Stomach (tissue), 19 donors: ENCODE measurements around the gene LAMC2. TPM values are rescaled to one million over a fixed set of nuclear protein-coding genes. Genes with fewer than 3 reads are reported as not detected.
A peak's percentile ranks its signal among the peaks of the same experiment; 100 is the strongest.

Source experiments
- DNase-seq, 2 donors: peaks; one replicate each; pipeline versions ENCODE4 v3.0.0 to v3.0.0-alpha.2; 2013 to 2019
- H3K27ac ChIP-seq, 5 donors: fragments of 200-600 bp in 4 of 5; sonication (generic) in 4 of 5; one replicate each; pipeline ENCODE4 v1.5.1; 2013 to 2019; ENCODE audit warnings: mild to moderate bottlenecking in 1 of 5, moderate library complexity in 1 of 5
- H3K27me3 ChIP-seq, 3 donors: fragments of 200-600 bp; sonication (generic); one replicate each; pipeline ENCODE4 v1.5.1; 2017 to 2019; ENCODE audit warnings: mixed run types in 1 of 3
- H3K36me3 ChIP-seq, 4 donors: fragments of 200-600 bp; sonication (generic); 1 replicate in 3 of 4; 2 replicates in 1 of 4; pipeline ENCODE4 v1.5.1; 2016 to 2019
- H3K4me1 ChIP-seq, 4 donors: fragments of 200-600 bp; sonication (generic); one replicate each; pipeline ENCODE4 v1.5.1; 2016 to 2019
- H3K4me3 ChIP-seq, 4 donors: fragments of 200-600 bp; sonication (generic) in 3 of 4; one replicate each; pipeline ENCODE4 v1.5.1; 2016 to 2019; ENCODE audit warnings: mild to moderate bottlenecking in 1 of 4
- H3K9me3 ChIP-seq, 4 donors: fragments of 200-600 bp; sonication (generic); one replicate each; pipeline ENCODE4 v1.5.1; 2016 to 2019
- CTCF ChIP-seq, 7 experiments: fragments of 450-650 bp in 4 of 7; fragments of 200-600 bp in 3 of 7; sonication (generic) in 3 of 7; IDR thresholded peaks; one replicate each; pipeline ENCODE4 v1.5.1; 2016 to 2019; ENCODE audit warnings: antibody characterized with exemption in 7 of 7, control low read depth in 2 of 7, mild to moderate bottlenecking in 1 of 7
- EP300 ChIP-seq: sonication (generic); formaldehyde crosslinking; IDR thresholded peaks from one replicate; pipeline ENCODE4 v1.6.1; 2017; ENCODE audit warnings: antibody characterized with exemption
- POLR2A ChIP-seq, 4 donors: fragments of 450-650 bp; IDR thresholded peaks; one replicate each; pipeline ENCODE4 v1.6.1; 2016; ENCODE audit warnings: antibody characterized with exemption in 4 of 4, control low read depth in 2 of 4, mild to moderate bottlenecking in 1 of 4, moderate library complexity in 1 of 4
- POLR2AphosphoS5 ChIP-seq, 3 donors: sonication (generic); formaldehyde crosslinking; IDR thresholded peaks; one replicate each; pipeline ENCODE4 v1.6.1; 2016; ENCODE audit warnings: antibody characterized with exemption in 3 of 3
- WGBS, 5 donors: extraction: QIAGEN DNeasy Blood & Tissue Kit in 3 of 5; methylation state at CpG; one replicate each; pipeline versions ENCODE4 v1.1.5 to v1.1.7; 2013 to 2018; 5-methylcytosine and 5-hydroxymethylcytosine counted together
- intact Hi-C: fragments of 100-400 bp; cut with DNase I; formaldehyde crosslinking; loops from one replicate; pipeline ENCODE4 v1.15.1; 2023; ENCODE audit warnings: low total_unique reads
- long read RNA-seq, 10 donors: transcript quantifications; one replicate each; lab custom pipeline, GENCODE V29; 2026
- polyA plus RNA-seq, 3 donors: library from polyadenylated mRNA; stranded (reverse); fragments of 200-250 nt; gene quantifications; one replicate each; pipeline ENCODE4 v1.2.3, GENCODE V29; 2013
- total RNA-seq, 5 donors: library from RNA; depleted of rRNA; stranded (reverse); fragments of >200 nt; gene quantifications; one replicate each; pipeline versions ENCODE4 v1.1.0 to v1.2.3, GENCODE V29; 2014 to 2016
- donor health status: healthy with polysubstance abuse.
- donor health status: Bipolar disorder and iron deficiency.
- donor health status: healthy.

LAMC2 gene
- total RNA-seq (10 to 100 TPM in 4 of 5 donors, 1 to 10 TPM in 1; 5.3 to 21.3 (median 12.7) TPM), polyA plus RNA-seq (10 to 100 TPM in 1 of 3 donors, 1 to 10 TPM in 2; 2.0 to 18.7 (median 4.3) TPM)
- long read RNA-seq, donor 1 = 0 reads
- long read RNA-seq, donor 2, full-length matches to known transcripts = 1 of 10 reads
- long read RNA-seq, donor 2, partial matches to known transcripts = 9 of 10 reads
- long read RNA-seq, donor 2, other reads (novel, unspliced or antisense) = 0 of 10 reads
- long read RNA-seq, donor 3 = 0 reads
- long read RNA-seq, donor 4 = 0 reads
- long read RNA-seq, donor 5 = 0 reads
- long read RNA-seq, donor 6 = 0 reads
- long read RNA-seq, donor 7 = 0 reads
- long read RNA-seq, donor 8 = 0 reads
- long read RNA-seq, donor 9 = 0 reads
- long read RNA-seq, donor 10 = 0 reads

- Histone ChIP-seq H3K27ac (peak within 1 kb of the TSS; percentile 65 to 83 (median 68)), H3K27me3 (peaks cover 0 to 15% (median 0%) of the 10 kb centered on the region in 3 donors), H3K4me3 (peak within 1 kb of the TSS; percentile 40 to 46 (median 44)), H3K4me1 (peaks cover 2 to 16% (median 11%) of the 10 kb centered on the region in 4 donors), H3K9me3 (no peaks in the 10 kb centered on the region), H3K36me3 (no peaks in the 10 kb centered on the region)
- peak; percentile 66 to 91 for DNase-seq
- 0 to 15% (median 7%) methylated on average over 8 to 30 of the region's 30 CpGs for WGBS, 5 donors
- TF ChIP-seq CTCF (IDR thresholded peaks at IDR 0.05) (peak in 2 of 7 experiments; percentile 6 to 23), POLR2A (IDR thresholded peaks at IDR 0.05) (no peak), POLR2AphosphoS5 (IDR thresholded peaks at IDR 0.05) (peak in 2 of 3 donors; percentile 76 to 82), EP300 (no peak)
- intact Hi-C loops = no loop called here
These were observed at the start of gene LAMC2 for GRCh38 chr1:183185941-183186490. Gene LAMC2, plus strand, starts transcription at chr1:183186264. Its CDS starts 89 bp downstream, at chr1:183186353.

GRCh38 chr1:183137782-183138181, 48.3 kb upstream of the LAMC2 start:
- TF ChIP-seq CTCF (IDR thresholded peaks at IDR 0.05) (no peak), POLR2AphosphoS5 (IDR thresholded peaks at IDR 0.05) (peak in 2 of 3 donors; percentile 25 to 32), EP300 (no peak), POLR2A (IDR thresholded peaks at IDR 0.05) (no peak)
- Histone ChIP-seq H3K36me3 (peaks cover 47 to 83% (median 79%) of the 10 kb centered on the region in 4 donors), H3K4me1 (peaks cover 8 to 38% (median 22%) of the 10 kb centered on the region in 4 donors), H3K4me3 (no peak overlapping the region), H3K27ac (peak overlapping the region in 4 of 5 donors; percentile 59 to 79 (median 65)), H3K9me3 (no peaks in the 10 kb centered on the region), H3K27me3 (no peaks in the 10 kb centered on the region)
- intact Hi-C loops = no loop called here
- no peak for DNase-seq
- WGBS, 5 donors = 60 to 80% (median 71%) methylated on average over 3 of the region's 3 CpGs

GRCh38 chr1:183138301-183138700, 47.8 kb upstream of the LAMC2 start:
- TF ChIP-seq CTCF (IDR thresholded peaks at IDR 0.05) (no peak), EP300 (no peak), POLR2A (IDR thresholded peaks at IDR 0.05) (no peak)
- intact Hi-C loops = no loop called here
- Histone ChIP-seq H3K4me3 (no peak overlapping the region), H3K27me3 (no peaks in the 10 kb centered on the region), H3K9me3 (no peaks in the 10 kb centered on the region), H3K36me3 (peaks cover 45 to 82% (median 79%) of the 10 kb centered on the region in 4 donors), H3K4me1 (peaks cover 8 to 38% (median 24%) of the 10 kb centered on the region in 4 donors), H3K27ac (peak overlapping the region in 4 of 5 donors; percentile 59 to 79 (median 65))
- WGBS, 5 donors = 64 to 80% (median 67%) methylated on average over 4 of the region's 4 CpGs
- DNase-seq = no peak

- H3K36me3 ChIP-seq = peaks cover 41 to 71% (median 70%) of the 10 kb centered on the region in 4 donors
- H3K27ac ChIP-seq = peak overlapping the region in 4 of 5 donors; percentile 59 to 79 (median 65)
- 65 to 71% (median 65%) methylated on average over 4 of the region's 4 CpGs for WGBS, 5 donors
- TF ChIP-seq CTCF (IDR thresholded peaks at IDR 0.05) (no peak), EP300 (no peak), POLR2AphosphoS5 (IDR thresholded peaks at IDR 0.05) (peak in 2 of 3 donors; percentile 8 to 19), POLR2A (IDR thresholded peaks at IDR 0.05) (no peak)
- peaks cover 8 to 43% (median 28%) of the 10 kb centered on the region in 4 donors for H3K4me1 ChIP-seq
- no peaks in the 10 kb centered on the region for H3K27me3 ChIP-seq
- DNase-seq = peak in 1 of 2 donors; percentile 52
- no peak overlapping the region for H3K4me3 ChIP-seq
- intact Hi-C loops = no loop called here
- H3K9me3 ChIP-seq = no peaks in the 10 kb centered on the region
These were observed 46.7 kb upstream of the LAMC2 start for GRCh38 chr1:183139281-183139942.
